SJCRH30 (cell line): ENCODE results near the gene UBALD1. TPM values are rescaled to one million over a fixed set of nuclear protein-coding genes. Genes with fewer than 3 reads are reported as not detected.

Experiments
- DNase-seq, 2 experiments: peaks; one replicate each; pipeline ENCODE4 v3.0.0-alpha.2; 2015 to 2020
- H3K27ac ChIP-seq: fragments of 250-450 bp; sonication (Bioruptor Pico); 2 replicates; pipeline ENCODE4 v1.5.1; 2020; ENCODE audit warnings: mild to moderate bottlenecking, moderate library complexity
- H3K27me3 ChIP-seq: fragments of 250-450 bp; sonication (Bioruptor Pico); 2 replicates; pipeline ENCODE4 v1.5.1; 2020; ENCODE audit warnings: mild to moderate bottlenecking, moderate library complexity
- H3K36me3 ChIP-seq: fragments of 250-450 bp; sonication (Bioruptor Pico); 2 replicates; pipeline ENCODE4 v1.5.1; 2020; ENCODE audit warnings: mild to moderate bottlenecking, moderate library complexity
- H3K4me1 ChIP-seq: fragments of 250-450 bp; sonication (Bioruptor Pico); 2 replicates; pipeline ENCODE4 v1.5.1; 2020; ENCODE audit warnings: mild to moderate bottlenecking, moderate library complexity
- H3K4me3 ChIP-seq: fragments of 250-450 bp; sonication (Bioruptor Pico); 2 replicates; pipeline ENCODE4 v1.5.1; 2020; ENCODE audit warnings: mild to moderate bottlenecking, moderate library complexity
- H3K9me3 ChIP-seq: fragments of 250-450 bp; sonication (Bioruptor Pico); replicated peaks from 2 replicates; pipeline ENCODE4 v1.5.1; 2020; ENCODE audit warnings: mild to moderate bottlenecking, moderate library complexity
- total RNA-seq: library from RNA; depleted of rRNA; stranded (reverse); fragments of >200 nt; shearing (Covaris generic); gene quantifications from 2 replicates; pipeline ENCODE4 v1.2.3, GENCODE V29; 2014

UBALD1 gene
- total RNA-seq, 1 experiment from 2014 or later: 8.7 TPM

GRCh38 chr16:4633910-4634635, 19.4 kb upstream of the UBALD1 start:
- Histone ChIP-seq H3K36me3 (no peaks in the 10 kb centered on the region; the same call in 1 of the 2 replicates), H3K4me3 (no peak overlapping the region), H3K9me3 (no peaks in the 10 kb centered on the region), H3K4me1 (no peaks in the 10 kb centered on the region), H3K27ac (no peak overlapping the region), H3K27me3 (no peaks in the 10 kb centered on the region)
- no peak for DNase-seq

GRCh38 chr16:4631444-4631843, 16.8 kb upstream of the UBALD1 start:
- no peak overlapping the region for H3K27ac ChIP-seq
- no peaks in the 10 kb centered on the region for H3K4me1 ChIP-seq
- H3K27me3 ChIP-seq: no peaks in the 10 kb centered on the region
- no peaks in the 10 kb centered on the region; the same call in 1 of the 2 replicates for H3K36me3 ChIP-seq
- H3K9me3 ChIP-seq: no peaks in the 10 kb centered on the region
- H3K4me3 ChIP-seq: no peak overlapping the region
- DNase-seq: no peak

GRCh38 chr16:4628283-4628682, 13.6 kb upstream of the UBALD1 start:
- no peaks in the 10 kb centered on the region for H3K9me3 ChIP-seq
- no peak for DNase-seq
- H3K4me1 ChIP-seq: no peaks in the 10 kb centered on the region
- H3K27me3 ChIP-seq: no peaks in the 10 kb centered on the region
- H3K36me3 ChIP-seq: no peaks in the 10 kb centered on the region
- no peak overlapping the region for H3K4me3 ChIP-seq
- H3K27ac ChIP-seq: no peak overlapping the region

GRCh38 chr16:4626396-4626795, 11.7 kb upstream of the UBALD1 start:
- H3K9me3 ChIP-seq: no peaks in the 10 kb centered on the region
- no peak overlapping the region for H3K27ac ChIP-seq
- H3K36me3 ChIP-seq: no peaks in the 10 kb centered on the region
- DNase-seq: no peak
- no peaks in the 10 kb centered on the region for H3K27me3 ChIP-seq
- H3K4me1 ChIP-seq: no peaks in the 10 kb centered on the region
- H3K4me3 ChIP-seq: no peak overlapping the region

GRCh38 chr16:4625560-4626159, 11.0 kb upstream of the UBALD1 start:
- H3K9me3 ChIP-seq: no peaks in the 10 kb centered on the region

GRCh38 chr16:4624827-4625559, 10.3 kb upstream of the UBALD1 start:
- Histone ChIP-seq H3K36me3 (no peaks in the 10 kb centered on the region), H3K4me1 (no peaks in the 10 kb centered on the region), H3K4me3 (peak overlapping the region; percentile 81), H3K9me3 (no peaks in the 10 kb centered on the region), H3K27ac (peak overlapping the region; percentile 2; the same call in 1 of the 2 replicates), H3K27me3 (no peaks in the 10 kb centered on the region)
- peak; percentile 42 for DNase-seq

More at GRCh38 chr16:4625560-4626159, 11.0 kb upstream of the UBALD1 start:
- H3K27ac ChIP-seq: no peak overlapping the region; the same call in 1 of the 2 replicates
- no peaks in the 10 kb centered on the region for H3K27me3 ChIP-seq
- H3K4me1 ChIP-seq: no peaks in the 10 kb centered on the region
- H3K4me3 ChIP-seq: peak overlapping the region; percentile 81
- no peaks in the 10 kb centered on the region for H3K36me3 ChIP-seq
- no peak for DNase-seq

- DNase-seq: peak; percentile 95 to 96
- Histone ChIP-seq H3K4me3 (peak within 1 kb of the TSS; percentile 81), H3K36me3 (no peaks in the 10 kb centered on the region), H3K9me3 (no peaks in the 10 kb centered on the region), H3K4me1 (no peaks in the 10 kb centered on the region; the same call in 1 of the 2 replicates), H3K27ac (peak within 1 kb of the TSS; percentile 81), H3K27me3 (no peaks in the 10 kb centered on the region)
Observed at GRCh38 chr16:4624015-4624826, 9.5 kb upstream of the UBALD1 start, which contains the start of gene MGRN1. Gene MGRN1 (plus strand): TSS chr16:4624826. CDS start chr16:4624961, 135 bp downstream.

- no peak for DNase-seq
- no peak overlapping the region for H3K27ac ChIP-seq
- H3K36me3 ChIP-seq: no peaks in the 10 kb centered on the region
- no peak overlapping the region for H3K4me3 ChIP-seq
- H3K27me3 ChIP-seq: no peaks in the 10 kb centered on the region
- H3K4me1 ChIP-seq: no peaks in the 10 kb centered on the region; the same call in 1 of the 2 replicates
- H3K9me3 ChIP-seq: no peaks in the 10 kb centered on the region
Observed at GRCh38 chr16:4623593-4623992, 8.9 kb upstream of the UBALD1 start.

- Histone ChIP-seq H3K4me3 (no peak overlapping the region), H3K27ac (no peak overlapping the region), H3K9me3 (no peaks in the 10 kb centered on the region), H3K27me3 (no peaks in the 10 kb centered on the region), H3K4me1 (no peaks in the 10 kb centered on the region; the same call in 1 of the 2 replicates), H3K36me3 (no peaks in the 10 kb centered on the region)
- DNase-seq: no peak
Observed at GRCh38 chr16:4618645-4619418, 4.1 kb upstream of the UBALD1 start.

GRCh38 chr16:4617880-4618279, 3.2 kb upstream of the UBALD1 start:
- Histone ChIP-seq H3K9me3 (no peaks in the 10 kb centered on the region), H3K4me1 (no peaks in the 10 kb centered on the region; the same call in 1 of the 2 replicates), H3K27ac (no peak overlapping the region), H3K36me3 (no peaks in the 10 kb centered on the region), H3K27me3 (no peaks in the 10 kb centered on the region), H3K4me3 (no peak overlapping the region)
- DNase-seq: no peak

- H3K27me3 ChIP-seq: no peaks in the 10 kb centered on the region
- H3K9me3 ChIP-seq: no peaks in the 10 kb centered on the region
- H3K4me3 ChIP-seq: peak overlapping the region; percentile 75
- DNase-seq: peak; percentile 99 to 100
- peak overlapping the region; percentile 91 for H3K27ac ChIP-seq
- no peaks in the 10 kb centered on the region; the same call in 1 of the 2 replicates for H3K4me1 ChIP-seq
- H3K36me3 ChIP-seq: no peaks in the 10 kb centered on the region
Observed at GRCh38 chr16:4616047-4616811, 1.5 kb upstream of the UBALD1 start.

- Histone ChIP-seq H3K27me3 (no peaks in the 10 kb centered on the region), H3K4me1 (no peaks in the 10 kb centered on the region; the same call in 1 of the 2 replicates), H3K4me3 (peak overlapping the region; percentile 75), H3K9me3 (no peaks in the 10 kb centered on the region), H3K36me3 (no peaks in the 10 kb centered on the region), H3K27ac (peak overlapping the region; percentile 70)
- no peak for DNase-seq
Observed at GRCh38 chr16:4615384-4616046, 827 bp upstream of the UBALD1 start.
